ENCODE results near the gene FBRS.
"Not testable (repeated sequence)": the region's sequence is repeated elsewhere in the genome, so short reads cannot be mapped to it uniquely, and the experiment has no call there.

Gene FBRS

DNA sequence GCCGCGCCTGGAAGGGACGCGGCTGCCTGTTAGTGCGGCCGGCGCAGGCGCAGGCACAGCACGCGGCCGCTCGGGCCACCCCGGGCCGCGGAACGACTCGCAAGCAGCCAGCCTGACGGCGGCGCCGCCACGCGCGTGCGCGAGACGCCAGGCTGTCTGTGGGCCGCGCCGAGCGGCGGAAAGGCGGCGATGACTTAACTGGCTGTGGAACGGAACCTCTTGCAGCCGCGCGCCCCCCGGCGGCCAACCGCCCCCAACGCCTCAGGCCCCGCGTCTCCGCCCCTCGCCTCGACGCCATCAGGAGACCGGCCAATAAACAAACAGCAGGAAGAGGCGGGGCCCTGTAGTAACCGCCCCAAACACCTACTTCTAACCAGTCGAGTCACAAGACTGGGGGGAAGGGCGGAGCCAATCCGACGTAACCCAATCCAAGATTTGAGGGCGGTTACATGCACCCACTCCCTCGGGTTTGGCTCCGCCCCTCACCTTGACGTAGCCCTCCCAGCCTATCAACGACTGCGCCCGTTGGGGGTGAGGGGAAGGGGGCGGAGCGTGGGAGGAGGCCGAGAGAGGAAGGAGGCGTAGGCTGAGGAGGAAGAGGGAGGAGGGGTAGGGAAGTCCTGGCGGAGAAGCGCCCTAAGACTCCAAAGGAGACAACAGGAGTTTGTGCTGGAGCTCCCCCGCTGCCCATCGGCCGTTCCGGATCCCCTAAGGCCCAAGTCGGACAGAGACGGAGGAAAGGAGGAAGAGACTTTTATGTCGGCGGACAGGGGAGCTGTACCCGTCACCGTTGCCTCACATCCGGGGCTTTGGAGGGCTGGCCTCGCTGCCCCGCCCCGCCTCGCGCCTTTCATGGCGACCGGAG, at the start of gene FBRS:
TSS of gene FBRS (plus strand) at position 566 of the 865 bp plus-strand sequence. CDS start 1,088 bp downstream, outside the sequence.
- DNase-seq (ENCODE audit: low spot score) = peak; percentile 100

DNA sequence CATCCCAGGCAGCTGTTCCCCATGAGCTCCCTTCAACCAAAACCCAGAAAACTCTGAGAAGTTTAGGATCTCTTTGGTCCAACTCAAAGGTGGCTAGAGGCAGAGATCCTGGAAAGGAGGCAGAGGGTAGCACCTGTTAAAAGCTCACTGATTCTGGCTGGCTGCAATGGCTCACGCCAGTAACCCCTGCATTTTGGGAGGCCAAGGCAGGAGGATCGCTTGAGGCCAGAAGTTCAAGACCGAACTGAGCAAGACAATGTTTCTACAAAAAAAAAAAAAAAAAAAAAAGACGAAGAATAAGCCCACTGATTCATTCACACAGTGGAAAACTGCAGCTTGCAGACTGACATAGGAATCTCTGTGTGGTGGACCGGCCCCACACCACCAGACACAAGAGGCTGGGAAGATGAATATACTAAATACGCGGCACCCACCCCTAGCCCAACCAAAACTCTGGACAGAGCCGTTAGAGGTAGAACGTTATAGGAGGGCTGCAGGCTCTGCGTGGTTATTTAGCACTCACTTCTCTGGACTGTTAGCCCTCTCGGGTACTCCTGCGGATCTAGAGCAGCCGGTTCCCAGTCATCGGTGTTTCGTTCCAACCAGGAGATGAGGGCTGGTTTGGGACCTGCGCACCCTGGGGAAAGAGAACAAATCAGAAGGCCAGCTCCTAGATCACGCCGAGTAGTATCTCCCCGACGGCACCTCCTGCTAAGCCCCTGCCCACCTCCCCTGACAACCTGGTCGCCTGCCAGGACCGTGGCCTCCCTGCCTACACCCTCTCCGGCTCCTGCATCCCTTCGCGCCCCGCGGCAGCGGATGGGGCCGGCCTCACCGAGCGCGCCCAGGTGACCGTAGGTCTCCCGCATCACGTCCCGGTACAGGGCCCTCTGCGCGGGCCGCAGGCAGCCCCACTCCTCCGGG, 49.0 kb upstream of the FBRS start:
- DNase-seq (ENCODE audit: low spot score) = peak; percentile 29

DNA sequence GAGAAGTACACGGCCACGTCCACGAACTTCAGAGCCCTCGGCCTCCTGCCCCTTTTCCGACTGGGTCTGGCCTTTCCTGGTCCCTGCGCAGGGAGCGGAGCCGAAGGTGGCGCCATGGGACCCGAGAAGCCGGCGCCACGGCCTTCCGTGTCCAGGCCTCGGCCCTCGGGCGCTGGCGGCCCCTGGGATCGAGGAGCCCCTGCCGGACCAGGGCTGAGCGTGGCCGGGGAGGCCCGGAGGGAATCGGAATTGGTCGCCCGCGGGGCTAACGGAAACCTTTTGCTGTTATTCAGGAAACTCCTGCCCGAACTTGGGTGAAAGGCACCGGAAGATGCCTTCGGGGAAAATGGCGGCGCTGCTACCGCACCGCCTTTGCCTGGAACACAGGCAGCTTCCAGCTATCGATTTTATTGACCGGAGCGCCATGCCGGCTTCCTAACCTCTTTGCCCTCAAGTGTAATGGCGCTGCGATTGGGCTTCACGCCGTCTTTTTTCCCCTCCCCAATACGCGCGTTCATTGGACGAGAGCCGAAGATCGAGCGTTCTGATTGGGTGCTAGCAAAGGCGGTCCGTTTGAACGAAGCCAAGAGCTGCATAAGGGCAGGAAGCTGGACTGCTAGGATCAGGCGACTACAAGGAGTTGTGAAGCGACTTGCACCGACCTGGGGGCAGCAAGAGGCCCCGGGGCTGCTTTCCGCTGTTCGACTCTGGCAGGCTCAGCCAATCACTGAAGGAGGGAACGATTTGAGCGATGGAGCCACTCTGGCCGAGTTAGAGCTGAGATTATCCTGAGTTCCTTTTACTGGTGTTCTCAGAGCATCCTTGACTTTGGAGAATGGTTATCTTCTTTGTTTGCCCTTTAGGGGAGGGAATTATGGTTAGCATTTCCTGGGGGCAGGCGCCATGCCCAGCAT, 48.0 kb upstream of the FBRS start, which contains the start of gene ZNF689:
TSS of gene ZNF689 (minus strand) at position 464 of the 914 bp plus-strand sequence. CDS start at position 116, 348 bp downstream.
- DNase-seq (ENCODE audit: low spot score) = peak; percentile 97

DNA sequence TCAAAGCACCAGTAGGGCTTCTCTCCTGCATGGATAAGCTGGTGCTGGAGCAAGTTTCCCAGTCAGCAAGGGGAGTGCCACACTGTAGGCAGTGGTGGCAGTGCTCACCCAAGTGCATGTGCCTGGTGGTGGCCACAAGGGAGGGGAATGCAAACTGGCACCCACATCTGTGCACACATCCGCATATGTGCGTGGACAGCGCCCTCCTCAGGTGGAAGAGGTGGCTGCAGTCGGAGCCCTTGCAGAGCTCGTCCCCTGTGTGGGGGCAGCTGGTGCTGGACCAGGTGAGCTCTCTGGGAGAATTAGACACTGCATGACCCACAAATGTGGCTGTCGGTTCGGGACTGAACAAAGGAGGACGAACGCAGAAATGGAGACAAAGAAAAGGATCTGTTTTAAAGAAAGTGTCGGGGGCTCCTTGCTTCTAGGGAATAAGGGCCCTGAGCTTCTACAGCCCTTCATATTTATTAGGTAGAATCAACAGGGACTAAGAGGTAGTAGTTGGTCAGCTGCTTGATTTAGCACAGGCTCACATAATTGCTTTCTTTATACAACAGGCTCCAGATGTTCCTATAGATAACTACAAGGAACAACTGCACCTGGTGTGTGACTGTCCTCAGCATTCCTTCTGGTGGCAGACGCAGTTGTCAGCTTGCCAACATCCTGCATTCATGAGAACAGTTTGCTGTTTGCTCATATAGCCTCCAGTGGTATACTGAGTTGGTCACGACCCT, 42.7 kb upstream of the FBRS start:
- peak; percentile 60 for DNase-seq (ENCODE audit: low spot score)

DNA sequence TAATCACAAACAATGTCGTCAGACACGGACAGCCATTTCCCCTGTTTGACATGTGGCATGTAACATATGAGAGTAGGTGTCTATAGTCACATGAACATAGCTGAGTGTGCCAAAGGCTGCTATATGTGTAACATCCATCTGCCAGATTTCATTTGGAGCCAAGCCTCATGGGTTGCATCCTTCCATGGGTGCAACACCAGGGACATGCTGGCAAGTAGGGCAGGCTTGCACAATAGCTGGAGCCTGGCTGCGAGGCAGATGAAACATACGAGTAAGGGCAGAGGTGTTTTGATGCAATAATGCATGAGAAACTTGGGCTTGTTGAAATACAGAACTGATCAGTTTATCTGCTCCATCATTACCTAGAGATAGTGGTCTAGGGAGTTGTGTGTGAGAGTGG, 39.0 kb upstream of the FBRS start:
- no peak for DNase-seq (ENCODE audit: low spot score)

DNA sequence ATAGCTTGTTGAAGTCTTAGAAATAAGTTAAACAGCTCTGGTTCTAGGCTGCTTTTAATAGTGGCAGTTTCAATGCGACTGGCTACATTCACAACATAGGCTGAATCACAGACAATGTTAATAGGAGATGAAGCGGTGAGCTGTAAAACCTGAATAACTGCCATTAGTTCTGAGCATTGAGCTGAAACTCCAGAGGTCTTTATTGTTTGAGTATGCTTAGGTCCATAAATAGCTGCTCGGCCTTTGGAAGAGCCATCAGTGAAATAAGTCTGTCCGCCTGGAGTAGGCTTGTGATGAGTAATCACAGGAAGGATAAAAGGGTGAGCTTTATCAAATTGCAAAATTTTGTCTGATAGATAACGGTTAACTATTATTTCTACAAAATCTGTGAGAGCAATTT, 38.6 kb upstream of the FBRS start:
- no peak for DNase-seq (ENCODE audit: low spot score)

DNA sequence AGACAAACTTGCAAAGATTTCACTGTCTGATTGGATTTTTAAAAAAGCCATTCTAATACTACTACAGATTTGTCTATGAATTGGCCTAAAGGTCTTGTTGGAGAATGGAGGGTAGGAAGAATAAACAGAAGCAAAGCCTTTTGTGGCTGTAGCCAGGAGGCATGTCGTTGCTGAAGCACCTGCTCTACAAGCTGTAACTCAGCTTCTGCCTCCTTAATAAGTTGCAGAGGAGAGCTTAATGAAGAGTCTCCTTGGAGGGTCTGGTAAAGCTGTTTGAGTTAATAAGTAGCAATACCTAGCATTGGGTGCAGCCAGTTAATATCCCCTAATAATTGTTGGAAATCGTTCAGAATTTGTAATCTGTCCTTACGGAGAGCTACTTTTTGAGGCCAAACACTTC, 38.1 kb upstream of the FBRS start:
- no peak for DNase-seq (ENCODE audit: low spot score)

DNA sequence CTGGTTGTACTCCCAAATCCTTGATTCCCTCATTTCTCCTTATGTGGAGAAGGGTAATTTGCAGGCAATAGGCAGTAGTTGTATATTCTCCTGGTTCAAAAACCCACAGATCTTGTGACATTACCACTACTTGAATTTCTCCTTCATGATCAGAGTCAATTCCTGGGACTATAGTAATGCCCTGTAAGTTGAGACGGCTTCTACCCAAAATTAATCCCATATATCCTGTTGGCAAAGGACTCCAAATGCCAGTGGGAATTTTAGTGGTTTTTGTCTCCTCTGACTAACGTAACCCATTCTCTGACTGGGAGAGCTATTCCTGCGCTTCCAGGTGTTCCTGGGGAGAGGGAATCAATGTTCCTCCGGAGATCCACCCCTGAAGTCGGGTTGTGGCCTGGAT, 36.5 kb upstream of the FBRS start:
- DNase-seq (ENCODE audit: low spot score) = no peak

DNA sequence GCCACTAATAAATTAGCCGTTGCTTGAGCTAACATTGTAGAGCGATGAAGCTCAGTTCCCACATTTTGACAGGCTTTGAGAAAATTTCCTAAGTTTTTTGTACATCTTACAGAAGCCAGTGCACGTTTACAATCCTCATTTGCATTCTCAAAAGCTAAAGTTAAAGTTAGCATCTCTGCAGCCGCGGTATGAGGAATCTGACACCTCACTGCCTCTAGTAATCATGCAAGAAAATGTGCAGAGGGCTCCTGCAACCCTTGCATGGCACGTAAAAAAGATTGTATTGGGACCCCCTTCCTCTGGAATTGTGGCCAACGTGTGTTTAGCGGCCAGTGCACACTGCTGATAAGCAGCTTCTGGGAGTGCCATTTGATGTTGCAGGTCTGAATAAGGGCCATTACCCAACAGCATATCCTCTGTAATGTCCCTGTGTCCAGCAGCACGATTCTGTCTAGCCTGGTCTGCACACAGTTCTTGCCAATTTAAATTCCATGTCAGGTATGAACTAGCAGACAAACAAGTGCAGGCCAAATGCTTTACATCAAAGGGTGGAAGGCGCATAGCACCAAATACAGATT, 35.7 kb upstream of the FBRS start:
- DNase-seq (ENCODE audit: low spot score) = no peak

DNA sequence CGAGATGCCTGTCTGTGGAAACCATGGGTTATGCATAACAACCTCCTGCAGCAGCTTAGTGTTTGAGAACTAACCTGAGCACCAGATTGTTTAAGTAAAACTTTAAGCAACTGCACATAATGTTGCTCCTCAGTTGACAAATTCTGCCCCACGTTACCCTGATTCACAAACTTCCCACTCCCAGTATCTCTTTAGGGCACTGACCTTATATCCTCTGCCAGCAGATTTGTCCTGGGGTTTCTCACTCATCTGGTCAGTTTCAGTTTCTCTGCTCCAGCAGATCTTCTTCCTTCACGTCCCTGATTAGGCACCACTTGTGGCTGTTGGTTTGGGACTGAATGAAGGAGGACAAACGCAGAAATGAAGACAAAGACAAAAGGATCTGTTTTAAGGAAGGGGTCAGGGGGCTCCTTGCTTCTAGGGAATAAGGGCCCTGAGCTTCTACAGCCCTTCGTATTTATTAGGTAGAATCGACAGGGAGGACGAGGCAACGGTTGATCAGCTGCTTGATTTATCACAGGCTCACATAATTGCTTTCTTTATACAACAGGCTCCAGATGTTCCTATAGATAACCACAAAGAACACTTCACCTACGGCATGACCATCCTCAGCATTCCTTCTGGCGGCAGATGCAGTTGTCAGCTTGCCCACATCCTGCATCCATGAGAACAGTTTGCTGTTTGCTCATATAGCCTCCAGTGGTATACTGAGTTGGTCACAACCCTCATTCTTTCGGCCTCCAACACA, 34.5 kb upstream of the FBRS start:
- no peak for DNase-seq (ENCODE audit: low spot score)

DNA sequence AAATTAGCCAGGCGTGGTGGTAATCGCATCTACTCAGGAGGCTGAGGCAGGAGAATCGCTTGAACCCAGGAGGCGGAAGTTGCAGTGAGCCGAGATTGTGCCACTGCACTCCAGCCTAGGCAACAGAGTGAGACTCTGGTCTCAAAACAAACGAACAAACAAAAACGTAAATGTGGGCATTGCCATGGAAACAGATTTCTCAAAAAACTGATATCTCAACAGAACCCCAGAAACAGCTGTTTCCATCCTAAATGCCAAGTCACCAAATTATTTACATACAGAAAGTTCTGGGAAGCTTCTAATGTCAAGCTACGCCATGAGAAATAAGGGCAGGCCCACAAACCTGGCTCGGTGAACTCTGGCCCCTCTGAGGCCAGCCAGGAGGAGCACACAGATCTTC, 32.0 kb upstream of the FBRS start:
- DNase-seq (ENCODE audit: low spot score) = no peak

DNA sequence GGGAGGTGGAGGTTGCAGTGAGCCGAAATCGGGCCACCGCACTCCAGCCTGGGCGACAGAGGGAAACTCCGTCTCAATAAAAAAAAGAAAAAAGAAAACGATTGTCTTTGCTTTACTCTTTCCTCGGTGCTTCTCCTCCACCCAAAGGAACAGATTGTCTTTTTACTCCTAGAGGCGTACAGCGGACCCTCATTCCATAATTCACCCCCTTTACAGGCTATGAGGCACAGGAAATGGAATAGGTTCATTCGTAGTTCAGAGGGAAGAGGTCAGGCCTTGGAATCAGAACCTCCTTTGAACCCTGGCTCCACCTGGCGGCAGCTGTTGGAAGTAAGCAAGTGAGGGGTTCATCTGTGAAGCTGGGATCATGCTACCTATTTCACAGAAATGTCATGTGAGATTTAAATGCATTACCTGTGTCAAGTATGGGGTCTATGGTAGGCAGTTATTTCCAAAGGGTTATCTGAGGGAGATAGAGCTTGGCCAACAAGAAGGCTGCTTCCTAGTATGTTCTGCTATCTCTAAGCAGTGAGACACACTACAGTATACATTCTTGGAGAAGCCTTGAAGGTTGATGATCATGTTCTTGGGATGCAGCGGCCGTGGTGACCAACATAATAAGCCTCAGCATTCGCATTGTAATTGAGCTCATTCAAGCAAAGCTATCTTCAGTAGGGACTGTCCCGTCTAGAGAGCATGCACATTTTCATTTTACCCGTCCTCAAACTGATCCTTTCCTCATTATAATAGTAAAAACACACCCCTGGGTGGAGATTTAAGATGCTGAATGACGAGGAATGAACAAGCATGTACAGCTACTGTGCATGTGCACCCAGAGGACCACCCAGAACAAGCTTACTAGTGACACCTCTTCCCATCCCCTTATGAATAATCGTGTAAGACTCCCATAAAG, 29.3 kb upstream of the FBRS start:
- DNase-seq (ENCODE audit: low spot score) = peak; percentile 86

DNA sequence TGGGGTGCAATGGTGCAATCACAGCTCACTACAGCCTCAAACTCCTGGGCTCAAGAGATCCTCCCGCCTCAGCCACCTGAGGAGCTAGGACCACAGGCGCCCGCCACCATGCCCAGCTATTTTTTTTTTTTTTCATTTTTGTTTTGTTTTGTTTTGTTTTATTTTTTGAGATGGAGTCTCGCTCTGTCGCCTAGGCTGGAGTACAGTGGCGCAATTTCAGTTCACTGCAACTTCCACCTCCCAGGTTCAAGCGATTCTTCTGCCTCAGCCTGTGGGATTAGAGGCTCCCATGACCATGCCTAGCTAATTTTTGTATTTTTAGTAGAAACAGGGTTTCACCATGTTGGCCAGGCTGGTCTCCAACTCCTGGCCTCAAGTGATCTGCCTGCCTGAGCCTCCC, 25.8 kb upstream of the FBRS start:
- DNase-seq (ENCODE audit: low spot score) = not testable (repeated sequence)

DNA sequence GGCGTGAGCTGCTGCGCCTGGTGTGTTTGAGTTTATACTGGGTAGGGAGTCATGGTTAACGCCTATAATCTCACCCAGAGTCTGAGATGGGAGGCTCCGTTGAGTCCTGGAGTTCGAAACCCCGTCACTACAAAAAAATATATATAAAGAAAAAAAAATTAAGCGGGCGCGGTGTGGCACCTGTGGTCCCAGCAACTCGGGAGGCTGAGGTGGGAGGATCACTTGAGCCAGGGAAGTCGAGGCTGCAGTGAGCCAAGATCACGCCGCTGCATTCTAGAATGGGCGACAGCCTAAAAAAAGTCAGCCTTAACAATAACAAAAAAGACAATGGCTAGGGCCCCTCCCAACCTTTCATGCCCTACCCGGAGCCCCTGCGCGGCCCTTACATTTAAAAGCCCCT, 24.7 kb upstream of the FBRS start:
- no peak for DNase-seq (ENCODE audit: low spot score)

DNA sequence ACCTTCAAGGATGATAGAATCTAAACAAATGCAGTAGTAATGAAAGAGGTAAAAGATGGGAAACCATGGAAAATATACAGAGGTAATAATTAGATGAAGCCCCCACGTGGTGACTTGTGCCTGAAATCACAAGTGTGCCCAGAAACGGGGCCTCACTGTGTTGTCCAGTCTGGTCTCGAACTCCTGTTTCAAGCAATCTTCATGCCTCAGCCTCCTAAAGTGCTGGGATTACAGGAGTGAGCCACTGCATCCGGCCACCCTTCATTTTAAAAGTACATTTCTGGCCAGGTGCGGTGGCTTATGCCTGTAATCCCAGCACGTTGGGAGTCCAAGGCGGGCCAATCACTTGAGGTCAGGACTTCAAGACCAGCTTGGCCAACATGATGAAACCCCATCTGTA, 21.6 kb upstream of the FBRS start:
- DNase-seq (ENCODE audit: low spot score) = no peak

DNA sequence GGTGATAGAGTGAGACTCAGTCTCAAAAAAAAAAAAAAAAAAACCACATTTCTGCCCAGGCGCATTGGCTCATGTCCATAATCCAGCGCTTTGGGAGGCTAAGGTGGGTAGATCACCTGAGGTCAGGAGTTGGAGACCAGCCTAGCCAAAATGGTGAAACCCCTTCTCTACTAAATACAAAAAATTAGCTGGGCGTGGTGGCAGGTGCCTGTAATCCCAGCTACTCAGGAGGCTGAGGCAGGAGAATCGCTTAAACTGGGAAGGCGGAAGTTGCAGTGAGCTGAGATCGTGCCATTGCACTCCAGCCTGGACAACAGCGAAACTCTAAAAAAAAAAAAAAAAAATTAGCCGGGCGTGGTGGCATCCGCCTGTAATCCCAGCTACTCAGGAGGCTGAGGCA, 21.1 kb upstream of the FBRS start:
- DNase-seq (ENCODE audit: low spot score) = not testable (repeated sequence)

DNA sequence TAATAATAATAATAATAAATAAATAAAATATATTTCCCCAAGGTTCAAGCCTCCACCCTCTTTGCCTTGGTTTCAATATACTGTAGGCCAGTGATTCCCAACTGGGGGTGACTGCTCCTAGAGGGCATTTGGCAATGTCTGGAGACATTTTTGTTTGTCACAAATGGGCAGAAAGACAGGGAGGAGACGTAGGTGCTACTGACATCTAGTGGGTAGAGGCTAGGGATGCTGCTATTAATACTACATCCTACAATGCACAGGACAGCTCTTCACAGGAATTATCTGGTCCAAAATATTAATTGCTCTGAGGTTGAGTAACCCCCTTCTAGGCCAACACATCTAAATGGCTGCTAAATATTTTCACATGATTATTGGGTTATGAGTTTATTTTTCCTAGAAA, 20.3 kb upstream of the FBRS start:
- DNase-seq (ENCODE audit: low spot score) = peak; percentile 45

DNA sequence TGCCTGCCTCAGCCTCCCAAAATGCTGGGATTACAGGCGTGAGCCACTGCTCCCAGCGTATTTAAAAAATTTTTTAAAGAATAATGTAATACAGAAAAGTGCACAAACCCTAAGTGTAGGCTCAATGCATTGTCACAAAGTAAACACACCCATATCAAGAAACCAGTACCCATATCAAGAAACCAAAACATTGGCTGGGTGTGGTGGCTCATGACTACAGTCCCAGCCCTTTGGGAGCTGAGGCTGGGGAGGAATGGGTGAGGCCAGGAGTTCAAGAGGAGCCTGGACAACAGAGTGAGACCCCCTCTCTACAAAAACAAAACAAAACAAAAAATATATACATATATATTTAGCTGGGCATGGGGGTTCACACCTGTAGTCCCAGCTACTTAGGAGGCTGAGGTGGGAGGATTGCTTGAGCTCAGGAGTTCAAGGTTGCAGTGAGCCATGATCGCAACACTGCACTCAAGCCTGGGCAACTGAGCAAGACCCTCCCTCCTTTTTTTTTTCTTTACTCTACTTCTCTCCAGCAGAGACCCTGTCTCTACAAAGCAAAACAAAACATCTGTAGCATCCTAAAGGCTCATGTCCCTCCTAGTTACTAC, 16.8 kb upstream of the FBRS start:
- no peak for DNase-seq (ENCODE audit: low spot score)
